ENCODE results near the gene SRRM3. TPM values are rescaled to one million over a fixed set of nuclear protein-coding genes. Genes with fewer than 3 reads are reported as not detected.
"Not testable (repeated sequence)": the region's sequence is repeated elsewhere in the genome, so short reads cannot be mapped to it uniquely, and the experiment has no call there.

Gene SRRM3
- total RNA-seq, 1 donor from 2014 or later = not detected

DNA sequence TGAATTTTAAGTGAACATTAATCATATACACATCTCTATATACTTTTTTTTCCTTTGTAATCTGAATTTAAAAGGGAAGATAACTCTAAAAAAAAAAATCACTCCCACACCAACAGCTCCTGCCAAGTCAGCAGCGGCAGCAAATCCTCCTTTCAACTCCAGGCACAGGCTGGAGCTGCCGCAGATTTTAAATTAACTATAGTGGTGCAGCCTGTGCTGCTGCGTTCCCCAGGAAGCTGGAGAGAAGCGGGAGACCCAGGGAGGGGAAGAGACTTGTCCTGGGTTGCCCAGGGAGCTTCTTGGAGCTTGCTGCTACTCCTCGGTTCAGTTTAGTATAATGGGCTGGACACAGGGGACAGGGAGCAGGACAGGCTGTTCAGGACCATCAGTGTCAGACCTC is 68.2 kb downstream of the SRRM3 start:
- H3K4me1 Mint-ChIP-seq = peaks cover 18% of the 10 kb centered on the region
- no peak overlapping the region for H3K27ac Mint-ChIP-seq
- ATAC-seq (ENCODE audit: low read depth) = no peak
- no peak overlapping the region for H3K4me3 Mint-ChIP-seq
- H3K27me3 Mint-ChIP-seq = peaks cover 15% of the 10 kb centered on the region
- DNase-seq = no peak
- TF ChIP-seq, protein P1, sequence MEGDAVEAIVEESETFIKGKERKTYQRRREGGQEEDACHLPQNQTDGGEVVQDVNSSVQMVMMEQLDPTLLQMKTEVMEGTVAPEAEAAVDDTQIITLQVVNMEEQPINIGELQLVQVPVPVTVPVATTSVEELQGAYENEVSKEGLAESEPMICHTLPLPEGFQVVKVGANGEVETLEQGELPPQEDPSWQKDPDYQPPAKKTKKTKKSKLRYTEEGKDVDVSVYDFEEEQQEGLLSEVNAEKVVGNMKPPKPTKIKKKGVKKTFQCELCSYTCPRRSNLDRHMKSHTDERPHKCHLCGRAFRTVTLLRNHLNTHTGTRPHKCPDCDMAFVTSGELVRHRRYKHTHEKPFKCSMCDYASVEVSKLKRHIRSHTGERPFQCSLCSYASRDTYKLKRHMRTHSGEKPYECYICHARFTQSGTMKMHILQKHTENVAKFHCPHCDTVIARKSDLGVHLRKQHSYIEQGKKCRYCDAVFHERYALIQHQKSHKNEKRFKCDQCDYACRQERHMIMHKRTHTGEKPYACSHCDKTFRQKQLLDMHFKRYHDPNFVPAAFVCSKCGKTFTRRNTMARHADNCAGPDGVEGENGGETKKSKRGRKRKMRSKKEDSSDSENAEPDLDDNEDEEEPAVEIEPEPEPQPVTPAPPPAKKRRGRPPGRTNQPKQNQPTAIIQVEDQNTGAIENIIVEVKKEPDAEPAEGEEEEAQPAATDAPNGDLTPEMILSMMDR (IDR thresholded peaks at IDR 0.05) = no peak
- no peaks in the 10 kb centered on the region for H3K9me3 Mint-ChIP-seq
- POLR2A ChIA-PET = no interaction called here
- CTCF ChIA-PET = no interaction called here
- H3K36me3 Mint-ChIP-seq (ENCODE audit: low read depth) = no peaks in the 10 kb centered on the region
- intact Hi-C loops (cut with micrococcal nuclease) = no loop called here

DNA sequence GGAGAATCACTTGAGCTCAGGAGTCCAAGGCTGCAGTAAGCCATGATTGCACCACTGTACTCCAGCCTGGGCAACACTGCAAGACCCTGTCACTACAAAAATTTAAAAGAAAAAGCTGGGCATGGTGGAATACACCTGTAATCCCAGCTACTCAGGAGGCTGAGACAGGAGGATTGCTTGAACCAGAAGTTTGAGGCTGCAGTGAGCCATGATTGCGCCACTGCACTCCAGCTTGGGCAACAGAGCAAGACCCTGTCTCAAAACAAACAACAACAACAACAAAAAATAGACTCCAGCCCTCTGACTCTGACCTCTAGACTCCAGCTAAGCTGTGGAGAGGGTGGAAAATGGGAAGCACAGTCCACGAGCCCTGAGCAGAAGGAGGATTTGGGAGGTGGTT is 69.7 kb downstream of the SRRM3 start:
- Mint-ChIP-seq H3K27me3 (peaks cover 16% of the 10 kb centered on the region), H3K4me1 (peaks cover 16% of the 10 kb centered on the region)
- H3K9me3 Mint-ChIP-seq; H3K4me3 Mint-ChIP-seq; DNase-seq; intact Hi-C loops (cut with micrococcal nuclease); POLR2A ChIA-PET; CTCF ChIA-PET; H3K27ac Mint-ChIP-seq; H3K36me3 Mint-ChIP-seq (ENCODE audit: low read depth); ATAC-seq (ENCODE audit: low read depth): not testable (repeated sequence)

DNA sequence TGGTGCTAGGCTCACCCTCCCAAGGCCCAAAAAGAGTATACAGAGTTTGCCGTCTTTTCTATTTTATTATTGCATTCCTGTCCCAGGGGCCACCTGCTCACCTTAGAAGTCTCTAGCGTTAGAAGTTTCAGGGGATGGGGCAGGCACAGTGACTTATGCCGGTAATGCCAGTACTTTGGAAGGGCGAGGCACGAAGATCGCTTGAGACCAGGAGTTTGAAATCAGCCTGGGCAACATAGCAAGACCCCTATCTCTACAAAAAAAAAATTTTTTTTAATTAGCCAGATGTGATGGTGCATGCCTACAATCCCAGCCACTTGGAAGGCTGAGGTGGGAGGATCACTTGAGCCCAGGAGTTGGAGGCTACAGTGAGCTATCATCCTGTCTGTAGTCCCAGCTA is 70.4 kb downstream of the SRRM3 start:
- TF ChIP-seq, protein P1 (IDR thresholded peaks at IDR 0.05) = no peak

DNA sequence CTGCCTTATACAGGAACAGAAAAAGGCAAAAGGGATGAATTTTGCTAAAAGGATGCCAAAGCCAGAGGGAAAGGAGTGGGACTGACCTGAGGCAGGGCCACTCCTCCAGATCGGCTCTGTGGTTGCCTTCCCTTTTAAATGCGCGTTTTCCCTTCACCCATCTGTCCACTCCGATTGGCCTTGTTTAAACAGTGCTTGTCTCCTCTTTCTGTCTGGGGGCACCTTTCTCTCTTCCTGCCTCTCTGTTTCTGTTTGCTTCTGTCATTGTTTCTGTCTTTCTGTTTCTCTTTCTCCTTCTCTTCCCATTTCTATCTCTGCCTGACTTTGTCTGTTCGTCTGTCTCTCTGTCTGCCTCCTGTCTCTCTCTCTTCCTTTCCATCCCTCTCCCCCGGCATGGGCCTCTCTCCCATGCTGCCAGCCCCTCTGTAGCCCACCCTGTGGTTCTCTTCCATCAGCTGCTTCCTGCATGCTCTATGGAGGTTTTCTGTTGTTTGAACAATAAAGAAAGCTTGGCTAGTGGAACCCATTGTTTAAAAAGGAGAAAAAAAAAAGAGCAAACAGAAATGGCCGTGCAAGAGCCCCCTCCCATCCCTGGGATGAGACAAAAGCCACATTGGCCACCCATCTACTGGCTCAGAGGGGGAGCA is 71.3 kb downstream of the SRRM3 start:
- CTCF ChIA-PET = no interaction called here
- Mint-ChIP-seq H3K36me3 (ENCODE audit: low read depth) (no peaks in the 10 kb centered on the region), H3K27me3 (peaks cover 24% of the 10 kb centered on the region), H3K4me1 (peaks cover 9% of the 10 kb centered on the region), H3K9me3 (no peaks in the 10 kb centered on the region), H3K4me3 (no peak overlapping the region), H3K27ac (no peak overlapping the region)
- DNase-seq (no peak), ATAC-seq (ENCODE audit: low read depth) (no peak)
- TF ChIP-seq, protein P1 (IDR thresholded peaks at IDR 0.05) = no peak
- POLR2A ChIA-PET = no interaction called here
- intact Hi-C loops (cut with micrococcal nuclease) = no loop called here

More for the DNA sequence above, 70.4 kb downstream of the SRRM3 start:
- Mint-ChIP-seq H3K4me3 (no peak overlapping the region), H3K27me3 (peaks cover 22% of the 10 kb centered on the region), H3K4me1 (peaks cover 11% of the 10 kb centered on the region), H3K9me3 (no peaks in the 10 kb centered on the region), H3K36me3 (ENCODE audit: low read depth) (no peaks in the 10 kb centered on the region), H3K27ac (no peak overlapping the region)
- ATAC-seq (ENCODE audit: low read depth) (no peak), DNase-seq (no peak)
- CTCF ChIA-PET = no interaction called here
- intact Hi-C loops (cut with micrococcal nuclease) = no loop called here
- POLR2A ChIA-PET = no interaction called here

DNA sequence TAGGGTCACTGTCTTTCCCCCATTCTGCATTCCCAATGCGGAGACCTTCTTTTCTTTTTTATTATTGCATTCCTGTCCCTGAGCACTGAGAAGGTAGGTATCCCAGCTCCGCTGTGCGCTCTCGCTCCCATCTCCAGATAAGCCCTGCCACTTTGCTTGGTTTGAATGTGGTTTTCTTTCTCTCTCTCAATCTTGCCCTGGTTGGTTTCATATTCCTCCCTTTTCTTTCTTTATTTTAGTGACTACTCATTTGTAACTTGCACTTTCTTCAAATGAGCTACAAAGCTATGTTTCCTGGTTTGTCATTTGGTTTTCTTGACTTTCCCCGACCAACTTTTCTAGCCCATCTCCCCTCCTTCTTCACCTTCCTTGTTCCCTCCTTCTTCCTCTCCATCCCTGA is 71.8 kb downstream of the SRRM3 start:
- ChIA-PET POLR2A (no interaction called here), CTCF (interaction anchor here (1.1 kb wide), 1 partner anchor 19 kb away, joined by 3 read pairs; no protein-coding TSS in a partner anchor)
- Mint-ChIP-seq H3K27me3 (peaks cover 21% of the 10 kb centered on the region), H3K9me3 (no peaks in the 10 kb centered on the region), H3K27ac (no peak overlapping the region), H3K4me3 (no peak overlapping the region), H3K36me3 (ENCODE audit: low read depth) (no peaks in the 10 kb centered on the region), H3K4me1 (peaks cover 6% of the 10 kb centered on the region)
- intact Hi-C loops (cut with micrococcal nuclease) = no loop called here
- DNase-seq (no peak), ATAC-seq (ENCODE audit: low read depth) (no peak)
- TF ChIP-seq, protein P1 (IDR thresholded peaks at IDR 0.05) = no peak

DNA sequence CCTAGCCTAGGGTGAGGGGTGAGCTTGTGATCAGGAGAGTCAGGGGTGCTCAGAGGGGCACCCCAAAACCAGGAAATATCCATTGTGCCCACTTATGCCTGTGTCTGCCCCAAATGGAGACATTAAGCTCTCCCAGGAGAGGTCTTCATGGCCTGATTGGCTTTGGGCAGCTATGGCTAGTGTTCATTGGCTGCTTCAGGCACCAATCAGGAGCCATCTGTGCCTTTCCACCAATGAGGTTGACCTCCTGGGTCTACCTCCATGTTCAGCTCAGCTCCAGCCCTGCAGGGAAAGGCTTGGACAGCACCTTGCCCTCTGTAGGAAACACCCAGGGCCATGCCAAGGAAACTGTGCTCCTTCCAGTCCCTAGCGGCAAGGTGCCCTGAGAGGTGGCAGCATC is 76.8 kb downstream of the SRRM3 start:
- CTCF ChIA-PET = no interaction called here
- H3K4me3 Mint-ChIP-seq = no peak overlapping the region

More for the DNA sequence above, 76.8 kb downstream of the SRRM3 start:
- intact Hi-C loops (cut with micrococcal nuclease) = no loop called here
- TF ChIP-seq, protein P1 (IDR thresholded peaks at IDR 0.05) = no peak
- Mint-ChIP-seq H3K9me3 (no peaks in the 10 kb centered on the region), H3K27me3 (peaks cover 36% of the 10 kb centered on the region), H3K36me3 (ENCODE audit: low read depth) (no peaks in the 10 kb centered on the region), H3K4me1 (peaks cover 13% of the 10 kb centered on the region), H3K27ac (no peak overlapping the region)
- POLR2A ChIA-PET = interaction anchor here (1.0 kb wide), 1 partner anchor 28 kb away, joined by 3 read pairs; no protein-coding TSS in a partner anchor
- ATAC-seq (ENCODE audit: low read depth) (no peak), DNase-seq (no peak)

Measured in activated B cell treated with CpG ODN at 0.5 μM for 24 hours (primary cell).